NCI-H146 (cell line): ENCODE results near the gene THYN1.
"Not testable (repeated sequence)": the region's sequence is repeated elsewhere in the genome, so short reads cannot be mapped to it uniquely, and the experiment has no call there.

ENCODE experiments used
- DNase-seq: peaks from one replicate; lab custom pipeline; 2025; lab: John Stamatoyannopoulos, UW

THYN1 gene

DNA sequence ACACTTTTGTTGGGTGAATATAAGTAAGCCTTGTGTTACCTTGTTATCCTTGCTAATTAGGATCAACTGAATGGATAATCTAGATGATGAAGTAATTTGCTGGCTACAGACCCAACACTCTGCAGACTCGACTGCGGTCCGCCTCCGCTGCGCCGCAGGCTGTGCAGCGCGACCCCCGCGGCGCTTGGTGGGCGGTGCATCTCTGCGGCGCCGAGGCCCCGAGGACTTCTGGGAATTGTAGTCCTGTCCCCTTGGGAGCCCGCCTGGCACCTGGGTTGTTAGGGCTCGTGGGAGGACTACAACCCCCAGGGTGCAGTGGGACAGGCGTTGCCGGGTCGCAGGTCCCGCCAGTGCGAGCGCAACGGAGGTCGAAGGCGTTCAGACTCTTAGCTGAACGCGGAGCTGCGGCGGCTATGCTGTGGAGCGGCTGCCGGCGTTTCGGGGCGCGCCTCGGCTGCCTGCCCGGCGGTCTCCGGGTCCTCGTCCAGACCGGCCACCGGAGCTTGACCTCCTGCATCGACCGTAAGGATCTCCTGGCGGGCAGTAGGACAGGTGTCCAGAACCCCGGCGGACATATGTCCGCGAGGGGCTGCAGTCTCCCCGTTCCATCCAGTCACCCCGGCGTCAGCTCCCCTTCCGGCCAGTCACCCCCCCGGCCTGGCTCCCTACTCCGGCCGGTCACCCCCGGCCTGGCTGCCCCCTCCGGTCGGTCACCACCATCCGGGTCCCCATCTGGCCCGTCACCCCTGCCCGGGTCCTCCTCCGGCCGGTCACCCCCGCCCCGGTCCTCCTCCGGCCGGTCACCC lies at the start of gene THYN1, which contains the start of gene ACAD8:
TSS of gene THYN1 (minus strand) at position 165 of the 806 bp plus-strand sequence. CDS start 470 bp downstream, outside the sequence.
TSS of gene ACAD8 (plus strand) at position 381 of the 806 bp plus-strand sequence. CDS start at position 414, 33 bp downstream.
- DNase-seq, result peak; percentile 98

DNA sequence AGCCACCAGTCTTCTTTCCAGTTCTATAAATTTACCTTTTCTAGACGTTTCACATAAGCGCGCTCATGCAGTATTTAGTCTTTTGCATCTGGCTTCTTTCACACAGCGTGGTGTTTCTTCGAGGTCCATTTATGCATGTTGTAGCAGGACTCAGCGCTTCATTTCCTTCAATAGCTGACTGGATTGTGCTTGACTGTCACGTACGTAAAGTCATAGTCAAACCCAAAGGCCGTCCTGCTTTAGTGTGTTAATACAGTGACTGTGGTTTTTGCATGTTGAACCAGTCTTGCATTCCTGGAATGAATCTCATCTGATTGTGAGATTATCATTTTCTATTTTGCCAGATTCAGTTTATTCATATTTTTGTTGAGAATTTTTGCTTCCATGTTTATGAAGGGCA lies 41.5 kb upstream of the THYN1 start:
- DNase-seq, result no peak

- DNase-seq, result no peak
Measured at GRCh38 chr11:134293119-134294113, 40.3 kb upstream of the THYN1 start.

GRCh38 chr11:134292661-134293060 lies 39.5 kb upstream of the THYN1 start:
- no peak for DNase-seq

GRCh38 chr11:134291196-134291595 lies 38.0 kb upstream of the THYN1 start:
- DNase-seq, result no peak

- DNase-seq, result no peak
Measured at GRCh38 chr11:134290646-134291045, 37.5 kb upstream of the THYN1 start.

DNA sequence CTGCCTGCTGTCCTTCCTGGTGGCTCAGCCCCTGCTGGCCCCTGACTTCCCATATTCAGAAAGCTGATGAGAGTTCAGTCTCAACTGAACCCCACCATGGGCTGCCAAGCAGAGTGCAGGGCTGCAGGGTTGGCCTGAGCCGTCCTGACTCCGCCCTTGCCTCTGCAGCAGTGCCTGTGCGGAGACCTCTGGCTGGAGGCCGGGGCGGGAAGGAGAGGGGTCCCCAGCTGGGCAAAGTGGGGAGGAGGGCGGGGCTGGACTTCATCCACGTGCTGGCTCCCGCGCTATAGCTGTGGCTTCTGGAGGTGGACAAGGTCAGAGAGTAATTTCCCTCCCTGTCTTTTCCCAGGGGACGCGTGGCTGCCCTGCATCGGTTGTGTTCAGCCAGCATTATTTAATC lies 36.6 kb upstream of the THYN1 start:
- DNase-seq, result no peak

- DNase-seq, result no peak
Measured at GRCh38 chr11:134289167-134289566, 36.0 kb upstream of the THYN1 start.

DNA sequence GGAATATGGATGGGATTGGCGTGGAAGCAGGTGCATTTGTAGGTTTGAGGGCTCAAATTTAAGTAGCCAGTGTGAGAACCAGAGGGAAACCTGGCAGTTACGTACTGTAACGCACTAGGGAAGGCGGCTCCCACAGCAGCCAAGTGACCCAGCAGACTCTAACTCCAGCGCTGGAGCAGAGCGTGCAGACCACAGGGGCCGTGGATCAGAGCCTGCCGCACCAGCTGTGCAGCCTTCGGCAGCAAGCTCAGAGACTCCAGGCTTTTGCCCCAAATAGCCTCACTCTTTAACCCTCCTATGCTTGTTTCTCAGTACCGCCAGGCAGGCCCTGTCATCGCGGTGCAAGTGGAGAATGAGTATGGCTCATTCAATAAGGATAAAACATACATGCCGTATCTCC lies 35.3 kb upstream of the THYN1 start:
- no peak for DNase-seq

- DNase-seq, result no peak
Measured at GRCh38 chr11:134287561-134287960, 34.4 kb upstream of the THYN1 start.

DNA sequence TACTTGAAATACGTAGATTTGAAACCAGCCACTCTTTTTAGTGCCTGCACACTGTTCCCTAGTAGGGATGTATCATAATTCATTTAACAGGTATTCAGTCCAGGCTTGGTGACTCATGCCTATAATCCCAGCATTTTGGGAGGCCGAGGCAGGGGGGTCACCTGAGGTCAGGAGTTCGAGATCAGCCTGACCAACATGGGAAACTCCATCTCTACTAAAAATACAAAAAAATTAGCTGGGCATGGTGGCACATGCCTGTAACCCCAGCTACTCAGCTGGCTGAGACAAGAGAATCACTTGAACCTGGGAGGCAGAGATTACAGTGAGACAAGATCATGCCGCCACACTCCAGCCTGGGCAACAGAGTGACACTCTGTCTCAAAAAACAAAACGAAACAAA lies 31.2 kb upstream of the THYN1 start:
- DNase-seq, result not testable (repeated sequence)

GRCh38 chr11:134283461-134284230 lies 30.5 kb upstream of the THYN1 start:
- DNase-seq, result no peak

DNA sequence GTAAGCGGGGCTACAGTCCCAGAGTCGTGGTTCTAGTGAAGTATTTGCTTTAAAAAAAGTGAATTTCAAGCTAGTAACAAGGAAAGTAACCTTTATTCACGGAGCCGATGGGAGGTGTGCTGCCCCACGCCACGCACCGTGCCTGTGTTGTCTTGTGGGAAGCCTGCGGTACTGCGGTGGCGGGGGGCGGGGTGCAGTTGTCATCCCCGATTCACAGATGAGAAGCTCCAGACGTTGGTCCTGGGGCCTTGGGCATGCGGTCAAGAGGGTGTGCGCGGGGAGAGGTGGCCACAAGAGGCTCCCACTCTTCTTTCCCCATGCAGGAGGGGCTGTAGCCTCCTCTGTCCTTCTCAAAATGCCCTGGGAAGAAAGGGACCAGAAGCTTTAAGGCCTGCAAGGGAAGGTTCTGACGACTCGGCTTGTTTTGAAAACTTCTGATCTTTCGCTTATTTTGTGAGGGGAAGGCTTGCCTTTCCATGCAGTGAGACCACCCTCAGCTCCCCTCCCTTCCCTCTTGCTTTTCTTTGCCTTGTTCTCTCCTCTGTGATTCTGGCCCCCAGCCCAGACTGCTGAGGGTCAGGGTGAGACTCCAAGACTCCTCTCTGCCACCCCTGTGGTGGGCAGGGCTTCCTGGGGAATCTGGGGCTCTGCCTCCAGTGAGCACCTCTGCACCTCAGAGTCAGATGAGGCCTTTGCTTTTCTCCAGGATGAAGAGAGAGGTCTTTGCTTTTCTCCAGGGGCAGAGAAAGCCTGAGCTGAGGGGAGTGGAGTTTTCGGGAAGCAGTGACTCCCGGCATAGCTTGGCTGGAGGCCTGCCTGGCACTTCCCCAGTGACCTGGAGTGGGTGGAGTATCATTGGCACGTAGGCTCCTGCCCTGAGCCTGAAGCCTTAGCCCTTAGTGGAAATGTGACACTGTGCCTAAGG lies 29.2 kb upstream of the THYN1 start:
- DNase-seq, result no peak

GRCh38 chr11:134281635-134282034 lies 28.5 kb upstream of the THYN1 start:
- DNase-seq, result not testable (repeated sequence)

DNA sequence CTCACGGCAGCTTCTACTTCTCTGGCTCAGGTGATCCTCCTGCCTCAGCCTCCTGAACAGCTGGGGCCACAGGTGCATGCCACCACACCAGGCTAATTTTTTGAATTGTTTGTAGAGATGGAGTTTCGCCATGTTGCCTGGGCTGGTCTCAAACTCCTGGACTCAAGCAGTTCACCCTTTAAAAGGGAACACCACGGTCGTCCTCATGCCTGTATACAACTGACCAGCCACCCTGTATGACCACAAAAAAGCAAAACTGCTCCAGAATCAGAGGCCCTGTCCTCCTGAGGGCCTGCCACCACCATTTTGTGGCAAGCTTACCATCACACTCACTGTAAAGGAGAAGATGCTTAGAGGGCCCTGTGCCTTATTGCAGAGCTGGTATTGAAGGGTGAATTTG lies 25.2 kb upstream of the THYN1 start:
- DNase-seq, result no peak

DNA sequence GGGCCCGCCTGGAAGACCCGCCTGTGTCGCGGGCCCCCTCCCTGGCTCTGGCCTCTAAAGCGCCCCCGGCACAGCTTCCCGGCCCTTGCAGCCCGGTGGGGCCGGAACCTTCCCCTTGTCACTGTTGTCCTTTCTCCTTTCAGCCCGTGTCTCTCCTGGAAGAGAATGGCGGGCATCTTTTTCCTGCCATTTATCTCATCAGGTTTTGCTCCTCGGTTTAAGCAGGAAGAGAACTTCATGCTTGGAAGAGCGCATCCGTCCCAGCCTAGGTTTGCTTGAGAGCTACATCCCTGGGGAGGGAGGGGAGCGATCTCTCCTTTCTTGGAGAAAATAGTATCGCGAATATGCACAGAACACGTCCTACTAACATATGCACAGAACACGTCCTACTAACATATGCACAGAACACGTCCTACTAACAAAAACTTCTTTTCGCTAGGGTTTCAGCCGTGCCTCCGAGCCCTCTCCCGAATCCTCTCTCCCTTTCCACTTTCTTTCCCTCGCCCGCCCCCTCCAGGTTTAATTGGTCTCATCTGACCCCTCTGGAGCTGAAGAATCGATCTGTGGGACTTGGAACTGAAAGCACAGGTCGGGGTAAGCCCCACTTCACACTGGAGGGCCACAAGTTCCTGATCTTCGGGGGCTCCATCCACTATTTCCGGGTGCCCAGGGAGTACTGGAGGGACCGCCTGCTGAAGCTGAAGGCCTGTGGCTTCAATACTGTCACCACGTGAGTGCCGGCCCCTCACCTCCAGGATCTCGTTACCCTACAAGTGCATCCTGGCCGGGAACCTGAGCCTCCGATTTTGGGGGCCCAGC lies 24.2 kb upstream of the THYN1 start:
- DNase-seq, result no peak

- peak; percentile 73 for DNase-seq
Measured at GRCh38 chr11:134276396-134277182, 23.4 kb upstream of the THYN1 start.

DNA sequence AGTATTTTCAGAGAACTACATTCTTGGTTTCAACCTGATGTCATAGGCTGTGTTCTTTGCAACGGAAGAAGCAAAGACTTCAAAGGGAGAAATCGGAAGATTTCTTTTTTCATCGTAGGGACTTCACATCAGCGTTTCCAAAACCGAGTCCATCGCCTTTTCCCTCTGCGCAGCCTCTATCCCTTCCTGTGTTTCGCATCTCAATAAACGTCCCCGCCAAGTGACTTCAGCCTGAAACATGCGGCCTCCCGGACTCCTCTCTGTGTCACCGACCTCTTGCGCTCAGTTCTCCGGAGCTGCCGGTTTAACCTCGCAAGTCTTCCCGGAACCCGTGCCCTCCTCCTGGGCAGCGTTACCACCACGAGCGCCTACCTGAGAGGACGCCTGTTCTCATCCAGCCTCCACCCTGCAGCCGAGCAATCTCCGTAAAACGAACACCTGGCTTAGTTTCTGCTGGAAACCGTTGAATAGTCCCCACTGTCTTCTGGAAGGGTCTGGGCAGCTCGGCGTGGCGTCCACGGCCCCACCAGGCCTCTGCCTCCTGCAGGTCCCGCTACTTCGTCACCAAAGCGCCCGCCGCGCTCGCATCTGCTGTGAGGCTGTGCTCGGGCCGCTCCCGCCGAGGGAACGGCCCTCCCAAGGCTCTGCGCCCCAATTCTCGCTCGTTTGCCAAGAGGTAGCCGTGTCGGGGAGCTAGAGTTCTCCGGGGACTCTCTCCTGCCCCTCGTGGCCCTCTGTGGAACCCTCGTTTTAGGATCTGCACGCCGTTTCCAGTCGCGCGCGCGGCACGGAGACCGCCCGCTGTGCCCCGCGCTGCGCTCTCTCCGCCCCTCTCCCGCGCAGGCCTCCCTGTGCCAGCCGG lies 22.6 kb upstream of the THYN1 start, which contains the start of gene GLB1L3:
TSS of gene GLB1L3 (plus strand) at position 846 of the 862 bp plus-strand sequence. CDS start 362 bp downstream, outside the sequence.
- DNase-seq, result peak; percentile 82
